Measurements from ENCODE around the gene WNT11.

DNA sequence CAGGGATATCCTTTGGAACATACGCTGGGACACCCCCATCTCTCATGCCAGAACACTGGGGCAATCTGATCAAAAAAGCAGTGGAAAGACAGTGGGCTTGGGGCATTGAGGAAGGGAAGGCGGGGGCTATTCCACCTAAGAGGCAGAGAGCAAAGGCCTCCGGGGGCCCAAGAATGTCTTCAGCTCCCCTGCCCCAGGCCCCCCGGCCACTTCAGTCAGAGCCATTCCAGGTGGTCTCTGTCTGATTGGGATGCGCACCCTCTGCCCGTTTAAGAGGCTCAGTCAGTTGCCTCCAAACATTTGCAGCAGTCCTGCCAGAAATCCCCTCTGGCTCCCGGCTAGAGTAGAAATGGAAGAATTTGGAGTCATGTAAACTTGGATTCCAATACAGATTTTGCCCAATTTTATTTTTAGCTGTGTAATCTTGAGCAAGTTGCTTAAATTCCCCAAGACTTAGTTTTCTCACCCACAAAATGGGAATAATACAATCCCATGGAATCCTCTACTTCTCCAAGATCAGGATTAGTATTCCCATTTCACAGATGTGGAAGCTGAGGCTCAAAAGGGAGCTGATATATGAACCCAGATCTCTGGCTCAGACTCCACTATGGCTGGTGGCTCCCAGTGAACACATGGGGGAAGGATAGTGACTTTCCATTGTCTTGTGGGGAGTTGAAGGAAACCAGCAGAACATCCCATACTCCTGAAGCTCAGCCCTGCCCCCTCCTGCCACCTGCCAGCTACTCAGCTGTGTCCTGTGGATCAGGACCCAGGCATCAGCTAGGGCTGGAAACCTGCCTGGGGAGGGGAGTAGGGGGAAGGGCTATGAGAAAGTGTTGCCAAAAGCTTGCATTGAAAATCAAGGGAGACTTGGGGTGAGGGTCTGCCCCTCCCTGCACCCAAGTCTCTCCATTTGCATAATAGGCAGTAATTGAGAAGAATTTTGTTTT, 6.1 kb upstream of the WNT11 start:
- TF ChIP-seq YY1 (IDR thresholded peaks at IDR 0.05; ENCODE audit: insufficient read depth, insufficient read length): no peak
- TF ChIP-seq ZNF274 (IDR thresholded peaks at IDR 0.05; ENCODE audit: low read depth, low read length): no peak
